GM12874 (cell line): Measurements from ENCODE around the gene MYO3A.

Experiments
- CTCF ChIP-seq: IDR thresholded peaks from 2 replicates; pipeline ENCODE4 v1.5.1; 2011; ENCODE audit warnings: low read depth, mild to moderate bottlenecking, control low read depth, low read length, moderate library complexity; ENCODE audit not compliant: insufficient read depth

The MYO3A gene

GRCh38 chr10:25933653-25934608 lies at the start of gene MYO3A:
Gene MYO3A (plus strand): TSS chr10:25934229. CDS start chr10:25952111, 17,882 bp downstream.
- TF ChIP-seq CTCF: no peak

DNA sequence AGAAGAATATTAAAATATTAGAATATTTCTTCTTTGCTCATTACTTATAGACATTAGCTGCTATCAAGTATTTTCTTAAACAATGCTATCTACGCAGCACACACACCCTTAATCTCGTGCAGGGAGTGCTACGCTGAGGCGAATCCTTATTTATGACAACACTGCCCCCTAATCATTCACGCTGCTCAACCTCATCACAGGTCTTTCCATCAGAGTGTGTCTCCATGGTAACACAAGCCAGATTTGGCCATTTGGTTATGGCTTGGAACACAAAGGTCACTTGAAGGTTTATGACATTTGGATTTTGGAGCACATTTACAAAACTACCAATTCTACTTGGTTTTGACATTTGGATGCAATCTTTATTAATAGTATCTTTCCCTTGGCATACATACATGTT lies 45.4 kb upstream of the MYO3A start:
- TF ChIP-seq CTCF: no peak

- TF ChIP-seq CTCF: no peak
These were observed 43.0 kb upstream of the MYO3A start for GRCh38 chr10:25890995-25891394.

- no peak for TF ChIP-seq CTCF
These were observed 38.2 kb upstream of the MYO3A start for GRCh38 chr10:25895856-25896255.

- no peak for TF ChIP-seq CTCF
These were observed 37.6 kb upstream of the MYO3A start for GRCh38 chr10:25896421-25896820.

GRCh38 chr10:25899304-25899703 lies 34.7 kb upstream of the MYO3A start:
- no peak for TF ChIP-seq CTCF

GRCh38 chr10:25901199-25901598 lies 32.8 kb upstream of the MYO3A start:
- no peak for TF ChIP-seq CTCF
